Stimulated activated CD8-positive, alpha-beta memory T cell treated with anti-CD3 and anti-CD28 coated beads, Interleukin-12 subunit alpha, Interleukin-12 subunit beta, amount 100 ng/mL, for 24 hours (primary cell): Measurements from ENCODE around the gene LRRIQ4.

Experiments used
- DNase-seq: peaks from one replicate; pipeline ENCODE4 v3.0.0-alpha.2; 2020; ENCODE audit errors: extremely low read depth

LRRIQ4 gene

DNA sequence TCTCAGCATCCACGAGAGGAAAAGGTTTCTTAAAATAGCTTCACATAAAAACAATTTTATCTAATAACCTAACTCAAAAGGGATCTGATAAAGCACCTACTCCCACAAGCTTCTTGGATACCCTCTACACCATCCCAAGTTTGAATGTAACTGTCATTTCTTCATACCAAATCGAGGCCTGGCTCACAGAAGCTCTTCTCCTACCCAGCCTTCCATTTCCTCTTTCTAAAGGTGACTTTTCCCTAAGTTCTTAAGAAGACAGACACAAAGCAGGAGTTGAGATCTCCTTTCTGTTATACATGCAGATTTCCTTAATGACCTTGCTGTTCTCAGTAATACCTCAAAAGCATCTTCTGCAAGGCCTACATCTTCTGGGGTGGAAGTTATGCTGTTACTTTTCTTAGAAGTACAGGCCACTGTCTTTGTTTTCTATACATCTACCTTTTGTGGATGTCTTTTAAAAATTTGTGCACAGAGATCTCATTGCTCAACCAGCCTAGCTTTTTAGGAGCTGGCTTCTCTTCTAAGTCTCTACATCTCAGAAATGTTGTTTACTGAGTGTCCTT, 3.4 kb upstream of the LRRIQ4 start:
- no peak for DNase-seq

DNA sequence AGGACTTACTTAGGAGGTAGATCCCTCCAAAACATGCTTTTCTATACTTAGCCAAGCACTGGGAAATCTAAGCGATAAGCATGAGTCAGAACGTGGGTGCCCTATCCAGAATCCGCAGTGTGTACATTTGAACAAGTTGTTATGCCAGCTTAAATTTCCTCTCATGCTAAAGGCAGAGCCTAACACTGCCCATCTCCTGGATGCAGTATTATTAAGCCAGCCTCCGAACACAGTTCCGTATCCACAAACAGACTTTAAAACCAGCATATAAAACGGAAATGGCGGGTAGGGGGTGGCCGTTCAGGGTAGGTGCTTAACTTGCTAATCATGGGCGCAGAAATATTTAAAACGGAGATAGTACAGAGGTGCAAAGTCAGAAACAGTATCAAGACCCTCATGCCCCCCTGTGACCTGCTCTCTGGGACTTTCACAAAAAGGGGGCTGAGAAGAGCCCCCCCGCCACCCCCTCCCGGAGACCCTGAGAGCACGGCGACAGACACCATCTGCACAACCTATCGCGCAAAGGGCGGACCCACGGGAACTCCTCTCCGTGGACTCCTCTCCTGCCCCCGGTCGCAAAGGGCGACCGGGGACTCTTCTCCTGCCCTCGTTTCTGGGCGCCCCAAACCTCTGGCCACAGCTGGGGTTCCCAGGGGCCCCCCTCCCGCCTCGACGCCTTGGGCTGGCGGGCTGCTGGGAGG, 889 bp upstream of the LRRIQ4 start:
- DNase-seq, result no peak

DNA sequence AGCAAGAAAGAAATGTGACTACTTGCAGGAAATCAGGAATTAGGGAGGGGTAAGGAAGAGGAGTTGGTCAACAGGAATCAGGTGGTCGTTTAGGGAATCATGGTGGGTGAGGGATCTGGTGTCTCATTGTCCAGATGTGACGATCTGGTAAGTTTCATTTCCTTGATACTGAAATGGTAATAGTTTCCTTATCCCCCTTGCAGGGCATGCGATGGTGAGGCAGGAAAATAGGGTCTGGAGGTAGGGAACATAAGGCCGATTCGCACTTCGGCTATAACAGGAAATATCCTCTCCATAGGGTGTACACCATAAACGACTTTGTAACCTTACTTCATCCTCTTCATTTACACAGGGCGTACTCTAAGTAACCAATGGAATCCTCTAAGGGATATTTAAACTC, 608 bp downstream of the LRRIQ4 start:
- DNase-seq, result no peak

DNA sequence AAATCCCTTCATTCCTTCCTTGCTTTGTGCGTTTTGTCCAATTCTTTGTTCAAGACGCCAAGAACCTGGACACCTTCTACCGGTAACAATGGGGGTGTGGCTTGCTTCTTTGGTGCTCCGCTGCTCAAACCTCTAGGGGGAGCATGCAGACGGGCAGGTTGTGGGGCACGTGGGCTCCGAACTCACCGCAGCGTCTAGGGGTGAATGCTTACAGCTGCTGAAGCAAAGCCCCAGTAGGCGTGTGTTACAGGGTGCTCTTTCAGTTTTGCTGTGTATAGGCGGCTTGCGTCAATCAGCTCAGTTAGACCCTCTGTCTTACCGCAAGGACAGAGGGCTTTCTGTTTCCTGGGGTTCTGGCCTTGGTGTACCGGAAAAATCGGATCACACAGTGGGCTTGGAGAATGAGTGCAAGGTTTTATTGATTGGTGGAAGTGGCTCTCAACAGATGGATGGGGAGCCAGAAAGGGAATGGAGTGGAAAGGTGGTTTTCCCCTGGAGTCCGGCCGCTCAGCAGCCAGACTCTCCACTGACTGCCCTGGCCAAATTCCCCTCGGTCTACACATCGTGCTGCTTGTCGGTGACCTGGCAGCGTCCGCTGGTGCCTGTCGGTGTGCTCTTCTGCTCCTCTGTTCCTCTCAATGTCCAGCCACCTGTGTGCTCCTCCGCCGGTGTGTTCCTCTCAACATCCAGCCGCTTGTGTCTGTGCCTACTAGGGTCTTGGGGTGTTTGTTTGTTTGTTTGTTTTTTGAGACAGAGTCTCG, 1.3 kb downstream of the LRRIQ4 start:
- peak; percentile 54 for DNase-seq

DNA sequence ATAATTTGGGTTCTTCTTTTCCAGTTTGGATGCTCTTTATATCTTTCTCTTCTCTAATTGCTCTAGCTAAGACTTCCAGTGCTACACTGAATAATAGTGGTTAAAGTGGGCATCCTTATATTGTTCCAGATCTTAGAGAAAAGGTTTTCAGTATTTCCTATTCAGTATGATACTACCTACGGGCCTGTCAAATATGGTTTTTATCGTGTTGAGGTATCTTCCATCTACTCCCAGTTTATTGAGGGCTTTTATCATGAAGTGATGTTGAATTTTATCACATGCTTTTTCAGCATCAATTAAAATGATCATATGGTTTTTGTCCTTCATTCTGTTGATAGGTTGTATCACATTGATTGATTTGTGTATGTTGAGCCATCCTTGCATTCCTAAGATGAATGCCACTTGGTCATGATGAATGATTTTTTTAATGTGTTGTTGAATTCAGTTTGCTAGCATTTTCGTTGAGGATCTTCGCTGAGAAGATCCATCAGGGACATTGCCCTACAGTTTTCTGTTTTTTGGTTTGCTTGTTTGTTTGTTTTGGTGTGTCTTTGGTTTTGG, 3.0 kb downstream of the LRRIQ4 start:
- no peak for DNase-seq

DNA sequence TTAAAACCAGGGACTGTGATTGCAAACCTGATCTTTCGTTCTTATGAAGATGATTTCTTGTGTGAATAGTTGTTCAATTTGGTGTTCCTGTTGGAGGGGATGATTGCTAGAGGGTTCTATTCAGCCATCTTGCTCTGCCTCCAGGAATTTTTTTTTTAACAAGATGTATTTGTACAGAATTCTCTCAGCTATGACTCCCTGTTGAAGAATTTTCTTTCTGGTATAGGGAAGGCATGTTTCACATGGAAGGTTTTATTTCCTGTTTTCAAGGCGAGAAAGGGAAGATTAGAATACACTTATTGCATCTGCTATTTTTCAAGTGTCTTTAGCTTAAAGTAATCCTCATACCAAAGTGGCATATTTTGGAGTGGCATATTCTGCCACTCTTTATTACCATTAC, 5.6 kb downstream of the LRRIQ4 start:
- DNase-seq, result no peak

DNA sequence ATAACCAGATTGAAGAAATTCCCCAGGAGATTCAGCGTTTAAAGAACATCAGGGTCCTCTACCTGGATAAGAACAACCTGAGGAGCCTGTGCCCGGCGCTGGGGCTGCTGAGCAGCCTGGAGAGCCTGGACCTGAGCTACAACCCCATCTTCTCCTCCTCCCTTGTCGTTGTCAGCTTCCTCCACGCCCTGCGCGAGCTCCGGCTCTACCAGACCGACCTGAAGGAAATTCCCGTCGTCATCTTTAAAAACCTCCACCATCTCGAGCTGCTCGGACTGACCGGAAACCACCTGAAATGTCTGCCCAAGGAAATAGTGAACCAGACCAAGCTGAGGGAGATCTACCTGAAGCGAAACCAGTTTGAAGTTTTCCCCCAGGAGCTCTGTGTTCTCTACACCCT, 9.4 kb downstream of the LRRIQ4 start:
- DNase-seq, result no peak

DNA sequence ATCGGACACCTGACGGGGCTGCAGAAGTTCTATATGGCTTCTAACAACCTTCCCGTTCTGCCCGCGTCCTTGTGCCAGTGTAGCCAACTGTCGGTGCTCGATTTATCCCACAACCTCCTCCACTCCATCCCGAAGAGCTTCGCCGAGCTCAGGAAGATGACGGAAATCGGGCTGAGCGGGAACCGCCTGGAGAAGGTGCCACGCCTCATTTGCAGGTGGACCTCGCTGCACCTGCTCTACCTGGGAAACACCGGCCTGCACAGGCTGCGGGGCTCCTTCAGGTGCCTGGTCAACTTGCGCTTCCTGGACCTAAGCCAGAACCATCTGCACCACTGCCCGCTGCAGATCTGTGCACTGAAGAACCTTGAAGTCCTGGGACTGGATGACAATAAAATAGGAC, 9.9 kb downstream of the LRRIQ4 start:
- DNase-seq, result no peak

DNA sequence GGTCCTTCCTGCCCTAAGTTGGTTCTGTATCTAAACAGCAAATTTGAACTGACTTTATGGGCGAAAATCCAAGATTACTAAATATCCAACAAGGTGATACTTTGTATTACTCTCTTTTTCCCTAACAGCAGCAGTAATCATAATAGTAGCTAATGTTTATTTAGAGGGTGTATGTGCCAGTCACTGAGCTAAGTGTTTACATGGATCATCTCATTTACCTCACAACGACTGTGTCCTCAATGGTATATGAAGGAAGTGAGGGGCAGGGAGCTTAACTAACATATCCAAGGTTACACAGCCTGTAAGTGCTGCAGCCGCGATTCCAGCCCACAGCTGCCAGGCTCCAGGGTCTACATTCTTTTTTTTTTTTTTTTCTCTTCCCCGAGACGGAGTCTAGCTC, 10.3 kb downstream of the LRRIQ4 start:
- DNase-seq, result no peak

DNA sequence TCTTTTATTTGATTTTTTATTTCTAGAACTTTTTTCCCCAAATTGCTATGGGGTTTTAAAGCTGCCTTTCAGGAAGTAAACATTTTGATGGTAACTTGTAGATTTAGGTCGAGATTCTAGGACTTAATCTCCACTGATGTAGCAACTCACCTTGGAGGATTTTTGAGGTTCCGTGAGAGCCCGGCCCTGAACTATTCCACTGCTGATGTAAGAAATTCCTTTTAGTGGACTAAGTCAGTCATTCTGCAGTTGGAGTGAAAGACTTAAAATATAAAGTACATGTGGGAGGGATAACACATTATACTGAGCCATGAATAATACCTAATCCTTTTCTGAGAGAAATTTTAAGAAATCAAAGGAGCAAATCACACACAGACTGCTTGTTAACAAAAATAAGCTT, 12.6 kb downstream of the LRRIQ4 start:
- DNase-seq, result no peak

DNA sequence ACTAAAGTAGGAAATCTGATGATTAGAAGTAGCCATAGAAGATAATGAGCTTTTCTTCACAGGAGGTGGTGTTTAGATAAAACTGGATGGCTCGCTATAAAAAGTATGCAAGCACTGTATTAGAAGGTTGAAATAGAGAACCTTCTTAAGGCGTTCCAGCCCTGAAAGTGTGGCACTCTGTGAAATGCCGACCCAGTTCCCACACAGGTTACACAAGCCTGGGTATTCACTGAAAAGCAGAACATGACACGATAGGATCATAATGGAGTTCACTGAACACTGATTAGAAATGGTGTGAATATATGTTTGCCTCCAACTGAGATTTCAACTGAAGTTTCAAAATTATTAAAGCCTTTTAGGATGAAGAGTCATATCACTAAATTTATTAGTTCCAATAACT, 15.0 kb downstream of the LRRIQ4 start:
- no peak for DNase-seq

DNA sequence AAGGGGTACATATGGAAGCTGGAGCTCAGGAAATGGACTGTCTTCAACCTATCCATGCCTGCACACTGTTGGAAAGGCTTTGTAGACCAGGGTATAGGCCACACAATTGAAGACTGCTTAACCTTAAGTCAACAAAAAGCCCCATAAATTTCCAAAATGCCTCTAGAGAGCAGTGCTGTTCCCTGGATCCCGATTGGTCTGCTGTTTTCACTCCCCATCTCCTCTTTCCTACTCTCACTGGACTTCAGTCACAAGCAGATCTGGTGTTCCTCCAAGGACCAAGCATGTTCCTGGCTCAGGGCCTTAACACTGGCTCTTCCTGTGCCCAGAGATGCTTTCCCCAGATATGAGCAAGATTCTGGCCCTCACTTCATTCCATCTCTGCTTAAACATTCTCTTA, 22.9 kb downstream of the LRRIQ4 start:
- DNase-seq, result no peak

DNA sequence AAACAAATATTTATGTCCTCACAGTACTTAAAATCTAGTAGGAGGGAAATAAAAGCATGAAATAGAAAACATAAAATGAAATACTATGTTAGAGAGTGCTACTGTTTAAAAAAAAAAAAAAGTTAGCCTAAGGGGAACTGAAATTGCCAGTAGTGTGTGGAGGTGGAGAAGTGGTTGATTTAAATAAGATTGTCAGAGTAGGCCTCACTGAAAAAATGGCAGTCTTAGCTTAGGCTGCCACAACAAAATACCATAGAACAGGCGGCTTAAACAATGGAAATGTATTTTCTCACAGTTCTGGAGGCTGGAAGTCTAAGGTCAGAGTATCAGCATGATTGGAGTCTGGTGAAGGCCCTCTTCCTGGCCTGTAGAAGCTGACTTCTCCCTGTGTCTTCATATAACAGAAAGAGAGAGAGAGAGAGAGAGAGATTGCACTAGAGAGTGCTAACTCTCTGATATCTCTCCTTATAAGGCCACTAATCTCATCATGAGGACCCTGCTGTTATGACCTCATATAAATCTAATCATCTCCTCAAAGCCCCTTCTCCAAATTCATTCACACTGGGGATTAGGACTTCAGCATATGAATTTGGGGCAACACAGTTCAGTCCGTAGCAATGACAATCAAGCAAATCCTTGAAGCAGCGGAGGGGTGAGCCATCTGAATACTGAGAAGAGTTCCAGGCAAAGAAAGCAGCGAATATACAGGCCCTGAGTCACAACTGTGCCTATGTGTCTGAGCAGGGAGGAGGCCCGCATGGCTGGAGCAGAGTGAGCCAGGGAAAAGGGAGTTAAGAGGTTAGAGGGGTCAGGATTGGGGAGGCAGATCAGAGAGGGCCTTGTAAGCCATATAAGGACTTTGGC, 23.6 kb downstream of the LRRIQ4 start:
- DNase-seq, result no peak

DNA sequence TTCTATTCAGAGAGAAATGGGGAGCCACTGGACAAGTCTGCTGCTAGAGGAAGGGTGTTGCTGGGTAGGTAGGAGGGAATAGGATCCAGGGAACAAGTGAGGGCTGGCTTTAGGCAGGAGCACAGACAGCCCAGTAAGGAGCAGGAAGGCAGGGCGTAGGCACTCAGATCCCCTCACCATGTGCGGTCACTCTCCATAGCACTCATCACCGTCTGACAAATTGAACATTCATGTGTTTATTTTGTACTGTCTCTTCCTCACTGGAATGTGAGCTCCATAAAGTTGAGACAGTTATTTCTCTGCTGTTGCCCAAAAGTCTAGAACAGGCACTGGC, 24.2 kb downstream of the LRRIQ4 start:
- DNase-seq, result no peak

DNA sequence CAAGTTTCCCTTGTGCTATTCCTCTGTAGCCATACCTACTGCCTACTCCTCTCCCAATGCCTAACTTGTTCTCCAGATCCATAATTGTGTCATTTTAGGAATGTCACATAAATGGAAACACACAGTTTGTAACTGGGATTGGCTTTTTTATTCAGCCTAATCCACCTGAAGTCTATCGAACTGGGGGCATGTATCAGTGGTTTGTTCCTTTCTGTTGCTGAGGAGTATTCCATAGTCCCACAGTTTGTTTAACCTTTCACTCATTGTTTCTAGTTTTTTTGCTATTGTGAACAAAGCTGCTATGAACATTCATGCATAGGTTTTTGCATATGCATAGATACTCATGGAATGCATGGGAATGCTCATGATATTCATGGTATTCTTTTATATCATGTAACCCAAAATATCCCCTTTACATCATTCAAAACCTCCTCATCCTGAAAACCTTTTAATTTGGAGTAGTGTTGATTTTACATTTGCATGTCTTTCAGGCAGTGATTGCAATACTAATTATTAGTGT, 25.9 kb downstream of the LRRIQ4 start:
- DNase-seq, result no peak

DNA sequence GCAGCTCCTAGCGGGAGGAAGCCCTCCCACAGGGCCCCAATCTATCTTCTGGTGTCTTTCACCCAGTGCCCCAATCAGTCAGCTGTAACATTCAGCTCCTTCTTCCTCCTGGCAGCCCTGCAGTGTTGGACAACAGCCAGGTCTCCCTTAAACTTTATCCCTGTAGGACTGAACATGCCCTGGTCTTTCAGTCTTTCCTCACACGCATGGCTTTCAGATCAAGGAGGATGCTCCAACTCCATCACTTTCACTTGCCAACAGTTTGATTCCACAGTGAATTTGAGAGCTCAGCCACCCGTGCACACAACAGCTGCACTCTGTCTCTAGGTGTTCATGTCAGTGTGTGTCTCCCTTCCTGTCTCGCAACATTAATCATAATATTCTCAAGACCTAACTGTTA, 28.5 kb downstream of the LRRIQ4 start:
- DNase-seq, result no peak

DNA sequence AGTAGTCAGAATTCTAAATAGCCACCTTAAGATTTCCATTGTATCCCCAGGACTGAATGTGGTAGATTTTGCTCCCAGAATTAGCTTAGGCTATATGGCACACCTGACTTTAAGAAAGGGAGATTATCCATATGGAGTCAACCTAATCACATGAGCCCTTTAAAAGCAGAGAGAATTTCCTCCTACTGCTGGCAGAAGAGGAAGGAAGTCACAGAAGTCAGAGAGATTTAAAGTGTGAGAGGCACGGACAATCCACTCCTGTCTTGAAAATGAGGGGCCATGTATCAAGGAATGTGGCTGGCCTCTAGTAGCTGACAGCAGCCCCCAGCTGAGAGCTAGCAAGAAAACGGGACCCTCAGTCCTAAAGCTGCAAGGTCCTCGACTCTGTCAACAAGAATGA, 30.3 kb downstream of the LRRIQ4 start:
- no peak for DNase-seq

DNA sequence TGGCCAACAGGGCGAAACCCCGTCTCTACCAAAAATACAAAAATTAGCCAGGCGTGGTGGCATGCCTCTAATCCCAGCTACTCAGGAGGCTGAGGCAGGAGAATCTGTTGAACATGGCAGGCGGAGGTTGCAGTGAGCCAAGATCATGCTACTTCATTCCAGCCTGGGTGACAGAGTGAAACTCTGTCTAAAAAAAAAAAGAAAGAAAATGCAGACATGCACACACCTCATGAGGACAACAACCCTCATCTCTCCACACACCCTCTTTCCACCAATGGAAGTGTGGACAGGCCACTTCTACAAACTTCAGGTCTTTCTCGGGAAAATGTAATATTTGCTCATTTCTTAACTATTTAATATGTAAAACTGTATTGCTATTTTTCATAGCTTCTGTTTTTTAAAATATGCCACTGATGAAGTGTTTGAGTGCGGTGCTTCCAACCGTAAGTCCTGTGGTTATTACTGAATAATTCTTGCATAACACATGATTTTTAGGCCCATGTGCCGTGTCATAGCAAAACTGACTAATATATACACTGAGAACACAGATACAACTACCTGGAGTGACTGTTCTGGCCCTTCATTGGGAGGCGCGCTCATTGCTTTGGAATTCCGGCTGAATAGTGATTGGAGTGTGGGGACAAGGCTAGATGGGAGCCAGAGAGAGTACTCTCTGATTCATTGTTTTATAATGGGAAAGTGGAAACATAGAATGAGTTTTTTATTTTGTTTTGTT, 34.0 kb downstream of the LRRIQ4 start:
- DNase-seq, result no peak

DNA sequence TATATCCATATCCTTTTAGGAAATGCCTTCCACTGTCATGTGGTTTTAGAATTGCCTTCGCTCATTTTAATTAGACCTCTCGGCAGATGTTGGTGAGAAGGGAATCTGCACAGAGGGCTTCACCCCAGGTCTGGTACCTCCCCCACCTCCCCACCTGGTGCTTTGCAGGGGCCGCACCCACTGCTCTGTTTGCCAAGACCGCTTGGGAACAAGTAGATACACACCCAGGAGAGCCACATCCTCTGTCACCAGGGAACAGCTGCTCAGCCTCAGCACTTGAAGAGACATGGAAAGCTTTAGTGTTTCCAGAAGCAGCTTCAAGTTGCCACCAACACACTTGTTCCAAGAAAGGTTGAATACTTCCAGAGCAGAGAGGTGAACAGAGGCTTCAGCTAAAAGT, 35.2 kb downstream of the LRRIQ4 start:
- no peak for DNase-seq

DNA sequence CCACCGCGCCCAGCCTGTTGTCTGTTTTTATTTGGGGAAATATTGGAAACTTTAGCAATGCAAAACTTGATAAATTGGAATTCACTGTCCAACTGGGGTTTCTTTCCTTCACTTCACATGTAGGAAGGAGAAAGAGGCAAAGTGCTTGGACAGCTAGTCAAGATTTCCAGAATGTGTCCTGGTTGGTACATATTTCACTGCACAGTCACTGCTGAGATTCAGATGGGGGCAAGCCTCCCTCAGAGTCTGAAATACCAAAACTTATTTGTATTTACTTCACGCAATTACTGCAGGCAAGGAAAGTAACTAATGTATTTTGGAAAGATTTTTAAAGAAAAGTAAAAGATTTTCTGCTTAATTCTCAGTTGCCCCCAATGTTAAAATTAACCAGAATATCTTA, 36.1 kb downstream of the LRRIQ4 start:
- DNase-seq, result no peak

DNA sequence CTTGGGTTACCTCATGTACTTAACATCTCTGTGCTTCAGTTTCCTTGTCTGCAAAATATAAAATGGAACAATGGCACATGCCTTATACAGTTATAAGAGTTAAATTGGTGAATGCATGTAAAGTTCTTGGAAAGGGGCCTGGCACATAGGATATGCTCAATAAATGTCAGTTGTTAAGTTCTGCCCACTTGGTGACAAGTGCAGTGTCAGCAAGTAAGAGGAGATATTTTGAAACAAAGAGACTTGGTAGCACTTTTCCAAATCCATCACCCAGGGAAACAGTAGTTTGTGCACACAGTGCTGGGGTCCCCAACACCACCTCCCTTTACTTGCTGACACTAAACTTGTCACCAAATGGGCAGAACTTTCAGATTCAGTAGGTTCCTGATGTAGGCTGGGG, 37.9 kb downstream of the LRRIQ4 start:
- DNase-seq, result no peak
